ENCODE measurements around the gene ASB15.

The ASB15 gene

GRCh38 chr7:123612024-123612423 is 10.4 kb downstream of the ASB15 start:
- TF ChIP-seq EGR1 (IDR thresholded peaks at IDR 0.05): no peak
- no peak for TF ChIP-seq USF1 (IDR thresholded peaks at IDR 0.05)
- TF ChIP-seq REST (IDR thresholded peaks at IDR 0.05; ENCODE audit: low read depth): no peak
- no peak for TF ChIP-seq ZBTB7A (IDR thresholded peaks at IDR 0.05; ENCODE audit: low read depth)
- no peak for TF ChIP-seq NFIC (IDR thresholded peaks at IDR 0.05)
- TF ChIP-seq CREB1 (IDR thresholded peaks at IDR 0.05; ENCODE audit: low read depth): no peak
- no peak for TF ChIP-seq FOXM1 (IDR thresholded peaks at IDR 0.05; ENCODE audit: borderline replicate concordance, low read depth)
- no peak for TF ChIP-seq TCF12 (IDR thresholded peaks at IDR 0.05; ENCODE audit: low read depth)
- no peak for TF ChIP-seq MAX (IDR thresholded peaks at IDR 0.05)
- TF ChIP-seq TEAD4 (IDR thresholded peaks at IDR 0.05): no peak
- no peak for TF ChIP-seq EP300 (IDR thresholded peaks at IDR 0.05; ENCODE audit: borderline replicate concordance)
- TF ChIP-seq TAF1 (IDR thresholded peaks at IDR 0.05; ENCODE audit: low read depth): no peak
- no peak for TF ChIP-seq RAD21 (IDR thresholded peaks at IDR 0.05; ENCODE audit: low read depth)
- TF ChIP-seq CEBPB (IDR thresholded peaks at IDR 0.05): no peak
- no peak for TF ChIP-seq YY1 (IDR thresholded peaks at IDR 0.05; ENCODE audit: low read depth)

- no peak for TF ChIP-seq EP300 (IDR thresholded peaks at IDR 0.05; ENCODE audit: borderline replicate concordance)
- TF ChIP-seq CEBPB (IDR thresholded peaks at IDR 0.05): no peak
- TF ChIP-seq TCF12 (IDR thresholded peaks at IDR 0.05; ENCODE audit: low read depth): no peak
- no peak for TF ChIP-seq YY1 (IDR thresholded peaks at IDR 0.05; ENCODE audit: low read depth)
- TF ChIP-seq TEAD4 (IDR thresholded peaks at IDR 0.05): no peak
- TF ChIP-seq FOXM1 (IDR thresholded peaks at IDR 0.05; ENCODE audit: borderline replicate concordance, low read depth): no peak
- TF ChIP-seq EGR1 (IDR thresholded peaks at IDR 0.05): no peak
- TF ChIP-seq ZBTB7A (IDR thresholded peaks at IDR 0.05; ENCODE audit: low read depth): no peak
Measured at GRCh38 chr7:123615344-123615743, 13.7 kb downstream of the ASB15 start.

GRCh38 chr7:123616223-123616622 is 14.6 kb downstream of the ASB15 start:
- TF ChIP-seq TAF1 (IDR thresholded peaks at IDR 0.05; ENCODE audit: low read depth) (no peak), REST (IDR thresholded peaks at IDR 0.05; ENCODE audit: low read depth) (no peak), RAD21 (IDR thresholded peaks at IDR 0.05; ENCODE audit: low read depth) (no peak), FOXM1 (IDR thresholded peaks at IDR 0.05; ENCODE audit: borderline replicate concordance, low read depth) (no peak), TCF12 (IDR thresholded peaks at IDR 0.05; ENCODE audit: low read depth) (no peak), EP300 (IDR thresholded peaks at IDR 0.05; ENCODE audit: borderline replicate concordance) (no peak), MAX (IDR thresholded peaks at IDR 0.05) (no peak), CREB1 (IDR thresholded peaks at IDR 0.05; ENCODE audit: low read depth) (no peak), CEBPB (IDR thresholded peaks at IDR 0.05) (no peak), EGR1 (IDR thresholded peaks at IDR 0.05) (no peak), USF1 (IDR thresholded peaks at IDR 0.05) (no peak)

GRCh38 chr7:123621707-123622106 is 20.1 kb downstream of the ASB15 start:
- TF ChIP-seq YY1 (IDR thresholded peaks at IDR 0.05; ENCODE audit: low read depth) (no peak), CEBPB (IDR thresholded peaks at IDR 0.05) (no peak), EGR1 (IDR thresholded peaks at IDR 0.05) (no peak), USF1 (IDR thresholded peaks at IDR 0.05) (no peak), TCF12 (IDR thresholded peaks at IDR 0.05; ENCODE audit: low read depth) (no peak), REST (IDR thresholded peaks at IDR 0.05; ENCODE audit: low read depth) (no peak), ZBTB7A (IDR thresholded peaks at IDR 0.05; ENCODE audit: low read depth) (no peak), CREB1 (IDR thresholded peaks at IDR 0.05; ENCODE audit: low read depth) (no peak), TAF1 (IDR thresholded peaks at IDR 0.05; ENCODE audit: low read depth) (no peak), NFIC (IDR thresholded peaks at IDR 0.05) (no peak)

Measured in Ishikawa (cell line).